OCI-LY3 (cell line): ENCODE data around the gene TNS1.

Experiments
- H2AFZ ChIP-seq: fragments of 200-600, 300-600 bp; shearing (Covaris generic); 2 replicates; pipeline ENCODE4 v1.6.0; 2014; ENCODE audit warnings: antibody characterized with exemption, low read depth, low read length
- H3K27ac ChIP-seq: fragments of 200-600, 300-600 bp; sonication (generic); 2 replicates; pipeline ENCODE4 v1.5.1; 2014; ENCODE audit warnings: mild to moderate bottlenecking, low read length, moderate library complexity, mixed read lengths
- H3K27me3 ChIP-seq: fragments of 200-600, 300-600 bp; sonication (generic); 2 replicates; pipeline ENCODE4 v1.6.1; 2014; ENCODE audit warnings: low read depth, low read length, mixed read lengths
- H3K36me3 ChIP-seq: fragments of 200-600, 300-600 bp; sonication (generic); replicated peaks from 2 replicates; pipeline ENCODE3; 2014; ENCODE audit warnings: low read depth, low read length, mixed read lengths
- H3K4me1 ChIP-seq: fragments of 300-600, 200-600 bp; sonication (generic); 2 replicates; pipeline ENCODE4 v1.6.1; 2014; ENCODE audit warnings: low read length, mixed read lengths
- H3K4me2 ChIP-seq: fragments of 200-600, 300-600 bp; sonication (generic); 2 replicates; pipeline ENCODE4 v1.6.1; 2014; ENCODE audit warnings: low read length, mixed read lengths
- H3K4me3 ChIP-seq: fragments of 300-600, 200-600 bp; sonication (generic); 2 replicates; pipeline ENCODE4 v1.5.1; 2014; ENCODE audit warnings: antibody characterized with exemption, mild to moderate bottlenecking, low read length, moderate library complexity
- H3K79me2 ChIP-seq: fragments of 300-600, 200-600 bp; shearing (Covaris generic); 2 replicates; pipeline ENCODE4 v1.6.1; 2014; ENCODE audit warnings: mild to moderate bottlenecking, low read length, mixed read lengths
- H3K9ac ChIP-seq: fragments of 300-600, 200-600 bp; shearing (Covaris generic); 2 replicates; pipeline ENCODE4 v1.6.0; 2014; ENCODE audit warnings: mild to moderate bottlenecking, low read length, moderate library complexity
- H3K9me3 ChIP-seq: fragments of 200-600, 300-600 bp; shearing (Covaris generic); 2 replicates; pipeline ENCODE4 v1.6.1; 2014; ENCODE audit warnings: low read length, mixed read lengths; ENCODE audit not compliant: insufficient read depth
- H4K20me1 ChIP-seq: fragments of 200-600, 300-600 bp; sonication (generic); 2 replicates; pipeline ENCODE4 v1.6.1; 2016; ENCODE audit warnings: low read length, mixed read lengths; ENCODE audit not compliant: insufficient read depth
- EZH2phosphoT487 ChIP-seq: fragments of 200-600 bp; shearing (Covaris generic); IDR thresholded peaks from 2 replicates; pipeline ENCODE4 v1.6.1; 2018; ENCODE audit warnings: antibody characterized with exemption, mixed run types, low read depth
- TF ChIP-seq, protein P1 (sequence below): fragments of 200-600, 300-600 bp; sonication (generic); IDR thresholded peaks from 2 replicates; pipeline ENCODE4 v1.5.1; 2014; ENCODE audit warnings: antibody characterized with exemption, low read length, low read depth

The TNS1 gene

GRCh38 chr2:217776631-217777030 is 226.2 kb downstream of the TNS1 start:
- H3K27me3 ChIP-seq = 0 out of 2 replicates have a peak, but pooled peaks cover 3% of the 10 kb centered on the region
- TF ChIP-seq EZH2phosphoT487 = no peak
- TF ChIP-seq, protein P1, sequence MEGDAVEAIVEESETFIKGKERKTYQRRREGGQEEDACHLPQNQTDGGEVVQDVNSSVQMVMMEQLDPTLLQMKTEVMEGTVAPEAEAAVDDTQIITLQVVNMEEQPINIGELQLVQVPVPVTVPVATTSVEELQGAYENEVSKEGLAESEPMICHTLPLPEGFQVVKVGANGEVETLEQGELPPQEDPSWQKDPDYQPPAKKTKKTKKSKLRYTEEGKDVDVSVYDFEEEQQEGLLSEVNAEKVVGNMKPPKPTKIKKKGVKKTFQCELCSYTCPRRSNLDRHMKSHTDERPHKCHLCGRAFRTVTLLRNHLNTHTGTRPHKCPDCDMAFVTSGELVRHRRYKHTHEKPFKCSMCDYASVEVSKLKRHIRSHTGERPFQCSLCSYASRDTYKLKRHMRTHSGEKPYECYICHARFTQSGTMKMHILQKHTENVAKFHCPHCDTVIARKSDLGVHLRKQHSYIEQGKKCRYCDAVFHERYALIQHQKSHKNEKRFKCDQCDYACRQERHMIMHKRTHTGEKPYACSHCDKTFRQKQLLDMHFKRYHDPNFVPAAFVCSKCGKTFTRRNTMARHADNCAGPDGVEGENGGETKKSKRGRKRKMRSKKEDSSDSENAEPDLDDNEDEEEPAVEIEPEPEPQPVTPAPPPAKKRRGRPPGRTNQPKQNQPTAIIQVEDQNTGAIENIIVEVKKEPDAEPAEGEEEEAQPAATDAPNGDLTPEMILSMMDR = no peak
- H3K4me2 ChIP-seq = no peak overlapping the region

DNA sequence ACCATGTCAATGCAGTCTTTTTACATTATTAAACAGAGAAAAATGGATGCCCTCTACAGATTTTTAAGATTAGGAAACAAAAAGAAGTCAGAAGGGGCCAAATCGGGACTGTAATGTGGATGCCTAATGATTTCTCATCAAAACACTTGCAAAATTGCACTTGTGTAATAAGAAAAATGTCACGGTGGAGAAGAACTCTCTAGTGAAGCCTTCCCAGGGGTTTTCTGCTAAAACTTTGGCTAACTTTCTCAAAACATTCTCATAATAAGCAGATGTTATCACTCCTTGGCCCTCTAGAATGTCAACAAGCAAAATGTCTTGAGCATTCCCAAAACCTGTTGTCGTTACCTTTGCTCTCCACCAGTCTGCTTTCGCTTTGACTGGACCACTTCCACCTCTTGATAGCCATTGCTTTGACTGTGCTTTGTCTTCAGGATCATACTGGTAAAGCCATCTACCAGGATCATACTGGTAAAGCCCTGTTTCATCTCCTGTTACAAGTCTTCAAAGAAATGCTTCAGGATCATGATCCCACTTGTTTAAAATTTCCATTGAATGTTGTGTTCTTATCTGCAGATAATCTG is 226.8 kb downstream of the TNS1 start:
- H4K20me1 ChIP-seq = no peaks in the 10 kb centered on the region
- TF ChIP-seq EZH2phosphoT487 = no peak
- no peaks in the 10 kb centered on the region for H3K4me1 ChIP-seq
- no peaks in the 10 kb centered on the region for H3K79me2 ChIP-seq
- no peaks in the 10 kb centered on the region for H3K9me3 ChIP-seq
- no peak overlapping the region for H3K4me3 ChIP-seq
- no peak overlapping the region for H3K4me2 ChIP-seq
- H2AFZ ChIP-seq = no peak overlapping the region
- H3K9ac ChIP-seq = no peak overlapping the region
- no peaks in the 10 kb centered on the region for H3K36me3 ChIP-seq
- peaks cover 3% of the 10 kb centered on the region for H3K27me3 ChIP-seq
- H3K27ac ChIP-seq = no peak overlapping the region

More at GRCh38 chr2:217776631-217777030, 226.2 kb downstream of the TNS1 start:
- Histone ChIP-seq H3K36me3 (no peaks in the 10 kb centered on the region), H3K27ac (no peak overlapping the region), H3K79me2 (no peaks in the 10 kb centered on the region), H3K4me3 (no peak overlapping the region), H3K4me1 (no peaks in the 10 kb centered on the region), H2AFZ (no peak overlapping the region), H3K9me3 (no peaks in the 10 kb centered on the region), H3K9ac (no peak overlapping the region), H4K20me1 (no peaks in the 10 kb centered on the region)

DNA sequence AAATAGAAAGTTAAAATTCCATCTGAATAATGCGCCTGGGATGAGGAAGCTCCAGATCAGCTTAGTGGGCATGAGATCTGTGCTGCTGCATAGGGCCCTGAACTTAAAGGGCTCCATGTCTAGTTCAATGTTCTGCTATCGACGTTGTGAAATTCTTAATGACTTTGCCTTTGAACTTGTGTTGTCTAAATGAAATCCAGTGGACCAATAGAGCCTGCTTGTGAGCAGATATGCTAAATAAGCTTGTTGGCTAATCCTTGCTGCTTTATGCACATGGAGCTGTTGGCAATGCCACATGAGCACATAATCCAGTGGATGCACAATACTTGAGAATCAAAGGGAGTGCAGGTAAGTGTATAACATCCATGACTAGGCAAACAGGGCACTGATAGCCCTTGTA is 228.6 kb downstream of the TNS1 start:
- no peaks in the 10 kb centered on the region for H4K20me1 ChIP-seq
- H3K27ac ChIP-seq = no peak overlapping the region
- no peaks in the 10 kb centered on the region for H3K4me1 ChIP-seq
- H3K27me3 ChIP-seq = peaks cover 10% of the 10 kb centered on the region
- no peak overlapping the region for H2AFZ ChIP-seq
- H3K79me2 ChIP-seq = no peaks in the 10 kb centered on the region
- no peak overlapping the region for H3K9ac ChIP-seq
- H3K9me3 ChIP-seq = no peaks in the 10 kb centered on the region
- no peaks in the 10 kb centered on the region for H3K36me3 ChIP-seq
- no peak overlapping the region for H3K4me3 ChIP-seq
- TF ChIP-seq EZH2phosphoT487 = no peak
- TF ChIP-seq, protein P1 = no peak
- no peak overlapping the region for H3K4me2 ChIP-seq

- Histone ChIP-seq H4K20me1 (no peaks in the 10 kb centered on the region), H3K4me2 (no peak overlapping the region), H3K27me3 (peaks cover 14% of the 10 kb centered on the region), H3K79me2 (no peaks in the 10 kb centered on the region), H3K36me3 (no peaks in the 10 kb centered on the region), H3K27ac (no peak overlapping the region), H3K4me1 (no peaks in the 10 kb centered on the region), H3K9me3 (no peaks in the 10 kb centered on the region), H2AFZ (no peak overlapping the region), H3K4me3 (no peak overlapping the region), H3K9ac (no peak overlapping the region)
- no peak for TF ChIP-seq EZH2phosphoT487
- TF ChIP-seq, protein P1 = no peak
These were observed 229.3 kb downstream of the TNS1 start for GRCh38 chr2:217773539-217773938.

DNA sequence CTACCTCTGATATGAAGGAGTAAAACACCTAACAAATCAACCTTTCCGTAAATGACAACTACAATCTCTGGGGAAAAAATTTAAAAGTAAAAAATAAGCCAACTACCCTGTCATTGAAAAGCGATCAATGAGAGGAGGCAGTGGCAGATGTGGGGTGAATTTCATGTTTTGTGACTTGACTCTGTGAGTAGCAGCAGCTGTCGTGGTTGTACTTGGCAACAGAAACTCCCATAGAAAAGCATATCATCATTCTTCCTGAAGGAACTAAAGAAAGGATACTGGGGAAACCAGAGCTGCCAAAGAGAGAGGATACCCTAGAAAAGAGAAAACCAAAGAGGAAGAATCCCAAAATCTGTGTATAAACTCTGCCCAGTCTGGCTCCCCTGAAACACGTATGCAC is 236.4 kb downstream of the TNS1 start:
- H3K4me3 ChIP-seq = no peak overlapping the region
- H4K20me1 ChIP-seq = no peaks in the 10 kb centered on the region

More for the DNA sequence above, 236.4 kb downstream of the TNS1 start:
- TF ChIP-seq, protein P1 = no peak
- TF ChIP-seq EZH2phosphoT487 = no peak
- H3K27me3 ChIP-seq = peaks cover 14% of the 10 kb centered on the region
- no peak overlapping the region for H3K27ac ChIP-seq
- no peaks in the 10 kb centered on the region for H3K4me1 ChIP-seq
- H3K79me2 ChIP-seq = no peaks in the 10 kb centered on the region
- H3K36me3 ChIP-seq = no peaks in the 10 kb centered on the region
- no peak overlapping the region for H3K9ac ChIP-seq
- no peak overlapping the region for H2AFZ ChIP-seq
- peaks cover 6% of the 10 kb centered on the region; the same call in 1 of the 2 replicates for H3K9me3 ChIP-seq
- no peak overlapping the region for H3K4me2 ChIP-seq
